Mammary epithelial cell (primary cell): ENCODE measurements around the gene RPL39L.

Experiments
- CTCF ChIP-seq, 2 donors: IDR thresholded peaks in 1 of 2; conservative IDR thresholded peaks in 1 of 2; 2 replicates each; pipeline ENCODE4 v1.5.1; 2011 to 2012; ENCODE audit warnings: inconsistent platforms in 2 of 2, low read length in 2 of 2, mild to moderate bottlenecking in 2 of 2, control low read depth in 1 of 2, low read depth in 1 of 2; ENCODE audit not compliant: insufficient read depth in 1 of 2; ENCODE audit errors: extremely low read depth in 1 of 2
- EZH2 ChIP-seq: IDR thresholded peaks from 2 replicates; pipeline ENCODE4 v1.6.1; 2012; ENCODE audit warnings: low read length, inconsistent platforms, borderline replicate concordance

GRCh38 chr3:187183903-187184302 is 44.6 kb upstream of the RPL39L start:
- no peak for TF ChIP-seq CTCF (conservative IDR thresholded peaks at IDR 0.05 in 1 of 2, IDR thresholded peaks at IDR 0.05 in 1 of 2; ENCODE audit: extremely low read depth in 1 of 2, insufficient read depth in 1 of 2, low read depth in 1 of 2, low read length in 2 of 2)
- no peak for TF ChIP-seq EZH2
